OCI-LY3 (cell line): ENCODE results near the gene COPZ2.

Experiments used
- H2AFZ ChIP-seq: fragments of 200-600, 300-600 bp; shearing (Covaris generic); 2 replicates; pipeline ENCODE4 v1.6.0; 2014; ENCODE audit warnings: antibody characterized with exemption, low read depth, low read length
- H3K27ac ChIP-seq: fragments of 200-600, 300-600 bp; sonication (generic); 2 replicates; pipeline ENCODE4 v1.5.1; 2014; ENCODE audit warnings: mild to moderate bottlenecking, low read length, moderate library complexity, mixed read lengths
- H3K27me3 ChIP-seq: fragments of 200-600, 300-600 bp; sonication (generic); 2 replicates; pipeline ENCODE4 v1.6.1; 2014; ENCODE audit warnings: low read depth, low read length, mixed read lengths
- H3K36me3 ChIP-seq: fragments of 200-600, 300-600 bp; sonication (generic); replicated peaks from 2 replicates; pipeline ENCODE3; 2014; ENCODE audit warnings: low read depth, low read length, mixed read lengths
- H3K4me1 ChIP-seq: fragments of 300-600, 200-600 bp; sonication (generic); 2 replicates; pipeline ENCODE4 v1.6.1; 2014; ENCODE audit warnings: low read length, mixed read lengths
- H3K4me2 ChIP-seq: fragments of 200-600, 300-600 bp; sonication (generic); 2 replicates; pipeline ENCODE4 v1.6.1; 2014; ENCODE audit warnings: low read length, mixed read lengths
- H3K4me3 ChIP-seq: fragments of 300-600, 200-600 bp; sonication (generic); 2 replicates; pipeline ENCODE4 v1.5.1; 2014; ENCODE audit warnings: antibody characterized with exemption, mild to moderate bottlenecking, low read length, moderate library complexity
- H3K79me2 ChIP-seq: fragments of 300-600, 200-600 bp; shearing (Covaris generic); 2 replicates; pipeline ENCODE4 v1.6.1; 2014; ENCODE audit warnings: mild to moderate bottlenecking, low read length, mixed read lengths
- H3K9ac ChIP-seq: fragments of 300-600, 200-600 bp; shearing (Covaris generic); 2 replicates; pipeline ENCODE4 v1.6.0; 2014; ENCODE audit warnings: mild to moderate bottlenecking, low read length, moderate library complexity
- H3K9me3 ChIP-seq: fragments of 200-600, 300-600 bp; shearing (Covaris generic); 2 replicates; pipeline ENCODE4 v1.6.1; 2014; ENCODE audit warnings: low read length, mixed read lengths; ENCODE audit not compliant: insufficient read depth
- H4K20me1 ChIP-seq: fragments of 200-600, 300-600 bp; sonication (generic); 2 replicates; pipeline ENCODE4 v1.6.1; 2016; ENCODE audit warnings: low read length, mixed read lengths; ENCODE audit not compliant: insufficient read depth
- CTCF ChIP-seq: fragments of 200-600, 300-600 bp; sonication (generic); IDR thresholded peaks from 2 replicates; pipeline ENCODE4 v1.5.1; 2014; ENCODE audit warnings: antibody characterized with exemption, low read length, low read depth
- EZH2phosphoT487 ChIP-seq: fragments of 200-600 bp; shearing (Covaris generic); IDR thresholded peaks from 2 replicates; pipeline ENCODE4 v1.6.1; 2018; ENCODE audit warnings: antibody characterized with exemption, mixed run types, low read depth

The COPZ2 gene

GRCh38 chr17:48053758-48054237 lies 16.2 kb upstream of the COPZ2 start:
- Histone ChIP-seq H4K20me1 (peaks cover 26% of the 10 kb centered on the region), H3K79me2 (peaks cover 93% of the 10 kb centered on the region), H3K4me2 (no peak overlapping the region), H3K36me3 (peaks cover 69% of the 10 kb centered on the region), H3K9ac (no peak overlapping the region), H3K27ac (peak overlapping the region; percentile 17; the same call in 1 of the 2 replicates), H2AFZ (no peak overlapping the region), H3K4me3 (no peak overlapping the region), H3K4me1 (peaks cover 60% of the 10 kb centered on the region), H3K27me3 (no peaks in the 10 kb centered on the region), H3K9me3 (no peaks in the 10 kb centered on the region)
- TF ChIP-seq EZH2phosphoT487 (no peak), CTCF (no peak)

- H3K79me2 ChIP-seq: peaks cover 95% of the 10 kb centered on the region
- H3K4me2 ChIP-seq: peak overlapping the region; percentile 28
- no peak for TF ChIP-seq CTCF
- TF ChIP-seq EZH2phosphoT487: no peak
- no peak overlapping the region for H3K9ac ChIP-seq
- H4K20me1 ChIP-seq: peaks cover 26% of the 10 kb centered on the region
- H3K4me3 ChIP-seq: no peak overlapping the region
- H3K9me3 ChIP-seq: no peaks in the 10 kb centered on the region
- H3K4me1 ChIP-seq: peaks cover 60% of the 10 kb centered on the region
- peak overlapping the region; percentile 17; the same call in 1 of the 2 replicates for H3K27ac ChIP-seq
- no peaks in the 10 kb centered on the region for H3K27me3 ChIP-seq
- peaks cover 64% of the 10 kb centered on the region for H3K36me3 ChIP-seq
- no peak overlapping the region for H2AFZ ChIP-seq
These were observed 15.6 kb upstream of the COPZ2 start for GRCh38 chr17:48052956-48053757.

- Histone ChIP-seq H3K4me2 (peak overlapping the region; percentile 28; the same call in 1 of the 2 replicates), H3K9me3 (no peaks in the 10 kb centered on the region), H2AFZ (no peak overlapping the region), H3K36me3 (peaks cover 51% of the 10 kb centered on the region), H3K9ac (no peak overlapping the region), H3K4me3 (no peak overlapping the region), H3K79me2 (peaks cover 94% of the 10 kb centered on the region), H3K27me3 (no peaks in the 10 kb centered on the region), H4K20me1 (peaks cover 26% of the 10 kb centered on the region), H3K27ac (peak overlapping the region; percentile 17; the same call in 1 of the 2 replicates), H3K4me1 (peaks cover 61% of the 10 kb centered on the region)
- TF ChIP-seq EZH2phosphoT487 (no peak), CTCF (no peak)
These were observed 14.3 kb upstream of the COPZ2 start for GRCh38 chr17:48051706-48052486.

- Histone ChIP-seq H3K4me3 (no peak overlapping the region), H3K9me3 (no peaks in the 10 kb centered on the region), H3K27me3 (no peaks in the 10 kb centered on the region), H3K27ac (no peak overlapping the region), H3K4me1 (peaks cover 61% of the 10 kb centered on the region), H3K4me2 (no peak overlapping the region), H3K36me3 (peaks cover 45% of the 10 kb centered on the region), H2AFZ (no peak overlapping the region), H3K79me2 (peaks cover 94% of the 10 kb centered on the region), H4K20me1 (peaks cover 26% of the 10 kb centered on the region), H3K9ac (no peak overlapping the region)
- TF ChIP-seq CTCF (no peak), EZH2phosphoT487 (no peak)
These were observed 13.7 kb upstream of the COPZ2 start for GRCh38 chr17:48051283-48051682.
